NT2/D1 (cell line): ENCODE results near the gene LIMK1.

ENCODE experiments used
- SUZ12 ChIP-seq: IDR thresholded peaks from 2 replicates; pipeline ENCODE4 v1.6.1; 2011; ENCODE audit not compliant: insufficient read length, insufficient read depth; ENCODE audit errors: extremely low read depth
- YY1 ChIP-seq: IDR thresholded peaks from 2 replicates; pipeline ENCODE4 v1.6.1; 2011; ENCODE audit not compliant: insufficient read length, insufficient read depth
- ZNF274 ChIP-seq: IDR thresholded peaks from 2 replicates; pipeline ENCODE4 v1.6.1; 2011; ENCODE audit warnings: mild to moderate bottlenecking, low read depth, low read length

DNA sequence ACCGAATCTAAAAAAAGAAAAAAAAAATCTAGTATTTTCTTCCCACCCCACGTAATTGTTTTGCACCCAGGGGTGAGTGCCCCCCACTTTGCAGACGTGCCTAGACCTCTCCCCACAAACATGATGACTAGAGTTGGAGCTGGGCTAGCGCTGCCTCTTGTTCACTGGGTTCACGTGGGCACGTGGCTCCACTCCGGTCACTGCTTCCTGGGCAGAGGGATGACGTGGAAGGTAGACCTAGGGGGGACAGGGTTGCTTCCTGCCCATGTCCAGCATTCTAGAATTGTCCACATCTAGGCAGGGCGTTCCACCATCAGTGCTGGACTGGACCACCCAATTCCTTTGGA lies 861 bp upstream of the LIMK1 start:
- TF ChIP-seq YY1 (no peak), SUZ12 (no peak), ZNF274 (no peak)
